ENCODE measurements around the gene ARL15. TPM values are rescaled to one million over a fixed set of nuclear protein-coding genes. Genes with fewer than 3 reads are reported as not detected.

The ARL15 gene
- total and polyA plus RNA-seq, 2 experiments from 2014 or later = 7.8 to 9.9 TPM

DNA sequence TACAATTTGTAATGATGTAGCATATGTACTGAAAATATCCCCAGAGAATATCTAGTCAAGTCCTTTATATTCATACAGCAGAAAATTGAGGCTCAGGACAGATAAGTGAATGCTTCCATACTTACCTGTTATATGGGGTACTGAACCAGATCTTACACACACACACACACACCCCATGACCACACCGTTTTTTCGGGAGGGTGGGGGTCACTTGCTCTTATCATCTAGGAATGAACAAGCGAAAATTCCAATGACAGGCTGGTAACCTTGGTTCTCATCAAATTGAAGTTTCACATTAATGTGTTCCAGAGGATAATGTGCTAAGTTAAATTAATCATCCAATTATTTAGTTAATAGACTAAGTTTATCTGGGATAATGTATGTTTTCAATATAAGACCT lies 48.8 kb downstream of the ARL15 start:
- Histone ChIP-seq H3K36me3 (ENCODE audit: low read depth) (no peaks in the 10 kb centered on the region), H3K9me2 (ENCODE audit: insufficient read depth) (peaks cover 4% of the 10 kb centered on the region; the same call in 1 of the 2 replicates), H3K9ac (no peak overlapping the region), H3K79me2 (ENCODE audit: insufficient read depth) (0 out of 2 replicates have a peak, but pooled peaks cover 2% of the 10 kb centered on the region), H3K27me3 (replicated peaks; ENCODE audit: insufficient read depth) (no peaks in the 10 kb centered on the region), H3K9me3 (ENCODE audit: low read depth) (no peaks in the 10 kb centered on the region), H4K20me1 (ENCODE audit: insufficient read depth) (no peaks in the 10 kb centered on the region), H3K27ac (no peak overlapping the region), H3K4me2 (ENCODE audit: unreplicated experiment) (no peak overlapping the region), H2AFZ (no peak overlapping the region), H3F3A (ENCODE audit: insufficient read depth) (0 out of 2 replicates have a peak, but pooled peaks cover 5% of the 10 kb centered on the region), H3K4me1 (ENCODE audit: insufficient read depth) (no peaks in the 10 kb centered on the region), H3K4me3 (no peak overlapping the region)
- in situ Hi-C loops (cut with MboI) = loop anchor here (25.0 kb wide), 1 partner anchor 601 kb away; no protein-coding TSS in a partner anchor
- DNase-seq = no peak
- TF ChIP-seq EZH2phosphoT487 (IDR thresholded peaks at IDR 0.05; ENCODE audit: insufficient read depth, low read depth) (no peak), EZH2 (IDR thresholded peaks at IDR 0.05; ENCODE audit: insufficient read depth, poor library complexity, severe bottlenecking) (no peak)
- WGBS, 2 experiments (ENCODE audit: low coverage in 1 of 2, low lambda C conversion rate in 2 of 2, missing lambda C conversion rate in 2 of 2) = 81 to 90% methylated on average over 3 of the region's 3 CpGs

GRCh38 chr5:54259981-54260380 lies 50.4 kb downstream of the ARL15 start:
- DNase-seq = no peak
- in situ Hi-C loops (cut with MboI) = loop anchor here (10.0 to 25.0 kb wide), 3 partner anchors 155 to 602 kb away; no protein-coding TSS in a partner anchor
- Histone ChIP-seq H3K4me2 (ENCODE audit: unreplicated experiment) (no peak overlapping the region), H3K27ac (no peak overlapping the region), H2AFZ (no peak overlapping the region), H3K4me3 (no peak overlapping the region), H3K9me2 (ENCODE audit: insufficient read depth) (peaks cover 4% of the 10 kb centered on the region; the same call in 1 of the 2 replicates), H4K20me1 (ENCODE audit: insufficient read depth) (no peaks in the 10 kb centered on the region), H3K36me3 (ENCODE audit: low read depth) (no peaks in the 10 kb centered on the region), H3K9me3 (ENCODE audit: low read depth) (no peaks in the 10 kb centered on the region), H3K79me2 (ENCODE audit: insufficient read depth) (0 out of 2 replicates have a peak, but pooled peaks cover 16% of the 10 kb centered on the region), H3K4me1 (ENCODE audit: insufficient read depth) (no peaks in the 10 kb centered on the region), H3K27me3 (replicated peaks; ENCODE audit: insufficient read depth) (no peaks in the 10 kb centered on the region), H3K9ac (no peak overlapping the region), H3F3A (ENCODE audit: insufficient read depth) (0 out of 2 replicates have a peak, but pooled peaks cover 5% of the 10 kb centered on the region)
- TF ChIP-seq EZH2phosphoT487 (IDR thresholded peaks at IDR 0.05; ENCODE audit: insufficient read depth, low read depth) (no peak), EZH2 (IDR thresholded peaks at IDR 0.05; ENCODE audit: insufficient read depth, poor library complexity, severe bottlenecking) (no peak)
- WGBS, 2 experiments (ENCODE audit: low coverage in 1 of 2, low lambda C conversion rate in 2 of 2, missing lambda C conversion rate in 2 of 2) = 90% methylated on average over 4 of the region's 4 CpGs

- H4K20me1 ChIP-seq (ENCODE audit: insufficient read depth) = no peaks in the 10 kb centered on the region
- no peaks in the 10 kb centered on the region for H3K36me3 ChIP-seq (ENCODE audit: low read depth)
- 0 out of 2 replicates have a peak, but pooled peaks cover 5% of the 10 kb centered on the region for H3F3A ChIP-seq (ENCODE audit: insufficient read depth)
- H3K27ac ChIP-seq = no peak overlapping the region
- peak; percentile 23 for DNase-seq
- H3K4me2 ChIP-seq (ENCODE audit: unreplicated experiment) = no peak overlapping the region
- no peaks in the 10 kb centered on the region for H3K27me3 ChIP-seq (replicated peaks; ENCODE audit: insufficient read depth)
- in situ Hi-C loops (cut with MboI) = loop anchor here (10.0 to 25.0 kb wide), 3 partner anchors 156 to 603 kb away; no protein-coding TSS in a partner anchor
- no peaks in the 10 kb centered on the region for H3K9me3 ChIP-seq (ENCODE audit: low read depth)
- no peak overlapping the region for H2AFZ ChIP-seq
- H3K79me2 ChIP-seq (ENCODE audit: insufficient read depth) = 0 out of 2 replicates have a peak, but pooled peaks cover 16% of the 10 kb centered on the region
- H3K4me1 ChIP-seq (ENCODE audit: insufficient read depth) = no peaks in the 10 kb centered on the region
- no peaks in the 10 kb centered on the region for H3K9me2 ChIP-seq (ENCODE audit: insufficient read depth)
- TF ChIP-seq EZH2phosphoT487 (IDR thresholded peaks at IDR 0.05; ENCODE audit: insufficient read depth, low read depth) (no peak), EZH2 (IDR thresholded peaks at IDR 0.05; ENCODE audit: insufficient read depth, poor library complexity, severe bottlenecking) (no peak)
- no peak overlapping the region for H3K4me3 ChIP-seq
- H3K9ac ChIP-seq = no peak overlapping the region
Observed at GRCh38 chr5:54259090-54259489, 51.3 kb downstream of the ARL15 start.

DNA sequence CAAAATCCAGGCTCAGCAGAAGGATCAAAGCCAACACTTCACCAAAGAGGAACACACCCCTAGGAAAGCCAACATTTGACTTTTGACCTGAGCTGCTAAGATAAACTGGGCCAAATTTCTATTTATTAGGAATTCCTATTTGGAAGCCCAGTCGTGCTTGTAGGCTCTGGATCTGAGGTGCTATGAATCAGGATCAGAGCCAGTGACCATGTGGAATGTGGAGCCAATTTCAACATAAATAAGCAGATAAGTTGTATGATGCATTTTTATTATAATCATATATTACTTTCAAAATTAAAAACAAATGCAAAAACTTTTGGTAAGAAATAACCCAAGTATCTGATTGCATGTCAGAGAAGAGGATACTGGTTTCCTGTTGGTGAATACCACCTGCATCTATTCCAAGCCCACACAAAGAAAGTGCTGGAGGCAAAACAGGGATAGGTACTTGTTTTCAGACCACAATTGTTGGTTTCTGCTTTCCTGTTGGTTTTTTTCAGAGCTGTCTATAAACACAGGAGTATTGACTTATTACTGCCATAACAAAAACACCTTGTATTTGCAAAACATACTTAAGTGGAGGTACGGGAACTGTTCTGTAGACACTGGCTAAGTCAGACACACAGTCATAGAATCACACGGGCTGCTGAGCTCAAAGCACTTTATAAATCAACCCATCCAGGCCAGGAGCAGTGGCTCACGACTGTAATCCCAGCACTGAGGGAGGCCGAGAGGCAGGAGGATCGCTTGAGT lies 52.8 kb downstream of the ARL15 start:
- peak; percentile 15 for DNase-seq
- 76% methylated on average over 6 of the region's 6 CpGs for WGBS, 2 experiments (ENCODE audit: low coverage in 1 of 2, low lambda C conversion rate in 2 of 2, missing lambda C conversion rate in 2 of 2)
- Histone ChIP-seq H3K79me2 (ENCODE audit: insufficient read depth) (0 out of 2 replicates have a peak, but pooled peaks cover 16% of the 10 kb centered on the region), H3K4me1 (ENCODE audit: insufficient read depth) (no peaks in the 10 kb centered on the region), H3F3A (ENCODE audit: insufficient read depth) (0 out of 2 replicates have a peak, but pooled peaks cover 5% of the 10 kb centered on the region), H3K4me2 (ENCODE audit: unreplicated experiment) (no peak overlapping the region), H2AFZ (no peak overlapping the region), H3K9ac (no peak overlapping the region), H3K27ac (no peak overlapping the region), H4K20me1 (ENCODE audit: insufficient read depth) (no peaks in the 10 kb centered on the region), H3K9me3 (ENCODE audit: low read depth) (no peaks in the 10 kb centered on the region), H3K36me3 (ENCODE audit: low read depth) (no peaks in the 10 kb centered on the region), H3K4me3 (no peak overlapping the region), H3K9me2 (ENCODE audit: insufficient read depth) (no peaks in the 10 kb centered on the region), H3K27me3 (replicated peaks; ENCODE audit: insufficient read depth) (no peaks in the 10 kb centered on the region)
- TF ChIP-seq EZH2phosphoT487 (IDR thresholded peaks at IDR 0.05; ENCODE audit: insufficient read depth, low read depth) (no peak), EZH2 (IDR thresholded peaks at IDR 0.05; ENCODE audit: insufficient read depth, poor library complexity, severe bottlenecking) (no peak)
- in situ Hi-C loops (cut with MboI) = loop anchor here (10.0 to 25.0 kb wide), 3 partner anchors 157 to 605 kb away; no protein-coding TSS in a partner anchor
